ENCODE measurements around the gene SMG9.

Gene SMG9

GRCh38 chr19:43719918-43720317 is 34.8 kb downstream of the SMG9 start:
- no peak for DNase-seq

GRCh38 chr19:43719378-43719868 is 35.3 kb downstream of the SMG9 start:
- no peak for DNase-seq

GRCh38 chr19:43718627-43719377 is 36.0 kb downstream of the SMG9 start:
- DNase-seq: no peak

GRCh38 chr19:43715776-43716175 is 39.0 kb downstream of the SMG9 start, which contains the start of gene IRGC:
TSS of gene IRGC (plus strand) at chr19:43716076. CDS start at chr19:43718559, 2,483 bp downstream.
- no peak for DNase-seq

- DNase-seq: no peak
Measured at GRCh38 chr19:43713208-43713607, 41.6 kb downstream of the SMG9 start.

- DNase-seq: no peak
Measured at GRCh38 chr19:43711751-43712355, 42.9 kb downstream of the SMG9 start.

- DNase-seq: no peak
Measured at GRCh38 chr19:43708716-43709115, 46.0 kb downstream of the SMG9 start.

GRCh38 chr19:43707158-43707712 is 47.5 kb downstream of the SMG9 start:
- no peak for DNase-seq

- DNase-seq: no peak
Measured at GRCh38 chr19:43705729-43706128, 49.0 kb downstream of the SMG9 start.

- DNase-seq: no peak
Measured at GRCh38 chr19:43704002-43704705, 50.6 kb downstream of the SMG9 start.

GRCh38 chr19:43700395-43701000 is 54.3 kb downstream of the SMG9 start:
- DNase-seq: no peak

- DNase-seq: no peak
Measured at GRCh38 chr19:43699506-43700394, 55.0 kb downstream of the SMG9 start.

GRCh38 chr19:43697295-43697694 is 57.5 kb downstream of the SMG9 start:
- no peak for DNase-seq

- DNase-seq: no peak
Measured at GRCh38 chr19:43695985-43696704, 58.6 kb downstream of the SMG9 start.

- DNase-seq: no peak
Measured at GRCh38 chr19:43694553-43694952, 60.2 kb downstream of the SMG9 start.

GRCh38 chr19:43692877-43693276 is 61.9 kb downstream of the SMG9 start:
- no peak for DNase-seq

GRCh38 chr19:43692385-43692784 is 62.4 kb downstream of the SMG9 start:
- no peak for DNase-seq

GRCh38 chr19:43691755-43692154 is 63.0 kb downstream of the SMG9 start:
- no peak for DNase-seq

GRCh38 chr19:43690890-43691289 is 63.9 kb downstream of the SMG9 start:
- DNase-seq: no peak

GRCh38 chr19:43690444-43690843 is 64.3 kb downstream of the SMG9 start:
- no peak for DNase-seq

GRCh38 chr19:43688059-43688701 is 66.6 kb downstream of the SMG9 start:
- DNase-seq: no peak

Measured in activated CD4-positive, CD25-positive, alpha-beta regulatory T cell (primary cell).